NCI-H2081 (cell line): ENCODE results near the gene KLHL41.

Experiments
- DNase-seq, 2 experiments: peaks; one replicate each; lab custom pipeline; 2025; lab: John Stamatoyannopoulos, UW

KLHL41 gene

GRCh38 chr2:169509298-169509885 is at the start of gene KLHL41:
TSS of gene KLHL41 (plus strand) at chr2:169509702. CDS start at chr2:169509779, 77 bp downstream.
- peak in 1 of 2 experiments; percentile 78 for DNase-seq

GRCh38 chr2:169461143-169461542 is 48.4 kb upstream of the KLHL41 start:
- DNase-seq, result no peak

DNA sequence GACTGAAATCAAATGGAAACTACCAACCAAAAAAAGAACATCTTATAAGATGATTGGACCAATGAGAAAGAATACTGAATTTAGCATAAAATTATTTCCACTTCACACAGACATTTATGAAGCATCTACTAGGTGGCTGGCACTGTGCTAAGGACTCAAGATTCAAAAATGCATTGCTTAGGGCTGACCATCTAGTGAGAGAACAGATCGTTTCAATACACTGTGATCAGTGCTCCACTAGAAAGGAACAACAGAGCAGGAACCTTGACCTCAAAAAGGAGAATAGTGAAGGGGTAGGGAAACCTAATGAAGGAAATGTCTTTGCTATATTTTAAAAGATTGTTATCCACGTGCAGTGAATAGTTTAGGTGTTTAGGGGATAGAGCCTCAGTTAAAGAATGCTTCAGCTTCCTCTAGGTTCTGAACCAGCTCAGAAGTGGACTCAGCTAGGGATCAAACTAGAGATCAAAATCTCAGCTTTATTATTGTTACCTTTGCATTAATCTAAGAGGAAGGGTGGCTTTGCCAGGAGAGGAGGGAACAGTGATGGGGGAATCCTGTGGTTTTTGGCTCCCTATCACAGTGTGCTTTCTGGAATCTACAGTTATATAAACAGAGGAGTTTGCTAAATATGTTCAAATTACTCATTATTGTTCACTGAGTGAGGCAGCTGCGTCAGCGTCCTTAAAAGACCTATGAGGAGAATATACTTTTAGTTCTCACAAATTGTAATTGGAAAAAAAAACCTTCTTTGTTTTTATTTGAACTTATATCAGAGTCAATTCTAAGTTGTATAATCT is 46.4 kb upstream of the KLHL41 start:
- peak; percentile 75 to 91 for DNase-seq

- no peak for DNase-seq
Measured at GRCh38 chr2:169464466-169464865, 45.0 kb upstream of the KLHL41 start.

- peak; percentile 34 to 41 for DNase-seq
Measured at GRCh38 chr2:169464882-169465281, 44.6 kb upstream of the KLHL41 start.

GRCh38 chr2:169468841-169469240 is 40.7 kb upstream of the KLHL41 start:
- DNase-seq, result no peak

GRCh38 chr2:169469952-169470572 is 39.4 kb upstream of the KLHL41 start:
- no peak for DNase-seq

- DNase-seq, result no peak
Measured at GRCh38 chr2:169472249-169472648, 37.3 kb upstream of the KLHL41 start.

GRCh38 chr2:169476459-169476858 is 33.0 kb upstream of the KLHL41 start:
- no peak for DNase-seq

DNA sequence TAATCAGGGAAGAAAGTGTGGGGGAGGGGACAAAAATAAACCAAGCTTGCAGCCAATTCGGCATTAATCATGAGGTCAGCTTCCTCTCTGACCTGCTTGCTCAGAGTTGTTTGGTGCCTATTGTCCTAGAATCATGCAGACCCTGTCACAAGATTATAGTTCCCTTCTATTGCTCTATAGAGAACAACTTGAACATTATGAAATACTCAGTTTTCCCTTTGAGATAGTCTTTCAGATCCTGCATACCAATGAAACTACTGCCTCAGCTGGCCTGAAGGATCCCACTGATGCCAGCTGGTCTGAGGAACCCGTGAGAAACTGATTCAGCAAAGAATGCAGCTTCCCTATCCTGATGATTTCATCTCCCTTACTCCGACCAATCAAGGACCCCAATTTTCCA is 31.2 kb upstream of the KLHL41 start:
- no peak for DNase-seq

DNA sequence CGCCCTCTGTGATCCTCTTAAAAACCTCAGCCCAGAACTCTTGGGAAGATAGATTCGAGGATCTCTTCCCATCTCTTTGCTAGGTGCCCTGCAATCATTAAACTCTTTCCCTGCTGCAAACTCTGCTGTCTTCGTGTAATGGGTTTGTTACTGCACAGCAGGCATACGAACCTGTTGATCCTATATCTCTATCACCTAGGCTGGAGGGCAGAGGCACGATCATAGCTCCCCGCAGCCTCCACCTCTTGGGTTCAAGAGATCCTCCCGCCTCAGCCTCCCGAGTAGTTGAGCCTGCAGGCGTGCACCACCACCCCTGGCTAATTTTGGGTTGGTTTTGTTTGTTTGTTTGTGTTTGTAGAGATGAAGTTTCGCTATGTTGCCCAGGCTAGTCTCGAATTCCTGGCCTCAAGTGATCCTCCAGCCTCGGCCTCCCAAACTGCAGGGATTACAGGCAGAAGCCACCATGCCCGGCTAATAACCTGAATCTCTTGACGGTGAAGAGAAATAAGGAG is 30.7 kb upstream of the KLHL41 start:
- DNase-seq, result no peak

GRCh38 chr2:169479257-169480078 is 30.0 kb upstream of the KLHL41 start, which contains the start of gene BBS5:
TSS of gene BBS5 (plus strand) at chr2:169479494. CDS start at chr2:169479554, 60 bp downstream.
- peak; percentile 77 to 82 for DNase-seq

GRCh38 chr2:169480079-169480465 is 29.4 kb upstream of the KLHL41 start:
- no peak for DNase-seq

DNA sequence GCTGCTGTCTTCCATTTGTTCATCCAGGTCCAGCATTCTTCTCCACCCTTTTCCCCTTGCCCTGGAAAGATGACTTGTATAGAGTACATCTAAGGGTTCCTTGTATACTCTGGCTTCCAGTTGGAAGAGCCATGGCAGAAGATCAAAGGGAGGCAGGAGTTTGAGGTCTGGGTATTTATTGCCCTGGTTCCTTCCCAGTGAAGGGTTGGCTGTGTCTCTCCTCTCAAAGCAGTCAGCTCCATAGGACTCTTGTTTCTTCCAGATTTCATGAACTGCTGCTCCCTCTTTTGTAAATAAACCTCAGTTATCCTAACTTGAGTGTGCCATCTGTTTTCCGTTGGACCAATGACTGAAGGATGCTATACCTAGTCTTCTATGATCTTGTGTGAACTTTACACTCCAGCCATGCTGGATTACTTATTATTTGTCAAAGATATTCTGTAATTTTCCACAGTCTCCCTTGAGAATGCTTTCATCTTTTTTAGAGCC is 23.8 kb upstream of the KLHL41 start:
- DNase-seq, result no peak

DNA sequence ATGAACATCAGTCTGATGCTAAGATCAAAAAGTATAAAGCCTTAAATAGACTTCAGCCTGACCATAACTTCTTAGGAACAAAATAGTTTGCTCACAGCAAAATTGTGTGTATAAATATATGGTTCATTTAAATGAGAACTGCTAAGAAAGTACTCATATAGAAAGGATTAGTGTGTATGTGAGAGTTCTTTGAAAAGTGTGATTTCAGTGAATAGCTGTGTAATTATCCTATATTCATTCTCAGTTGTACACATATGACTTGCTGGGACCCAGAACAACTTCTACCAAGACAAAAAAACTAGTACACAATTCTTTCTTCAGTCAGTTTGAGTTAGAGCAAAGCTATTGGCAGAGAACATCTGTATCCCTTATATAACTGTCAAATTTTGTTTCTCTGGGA is 23.0 kb upstream of the KLHL41 start:
- DNase-seq, result no peak

DNA sequence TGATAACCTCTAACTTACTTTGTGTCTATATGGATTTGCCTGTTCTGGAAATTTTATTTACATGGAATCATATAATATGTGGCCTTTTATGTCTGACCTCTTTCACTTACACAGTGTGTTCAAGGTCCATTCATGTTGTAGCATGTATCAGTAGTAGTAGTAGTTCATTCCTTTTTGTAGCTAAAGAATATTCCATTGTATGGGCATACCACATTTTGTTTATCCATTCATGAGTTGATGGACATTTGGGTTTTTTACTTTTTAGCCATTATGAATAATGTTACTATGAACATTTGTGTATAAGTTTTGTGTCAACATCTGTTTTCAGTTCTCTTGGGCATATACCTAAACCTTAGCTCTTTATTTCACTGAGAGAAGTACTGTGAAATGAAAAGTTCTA is 18.7 kb upstream of the KLHL41 start:
- no peak for DNase-seq

GRCh38 chr2:169491378-169491777 is 18.1 kb upstream of the KLHL41 start:
- no peak for DNase-seq

GRCh38 chr2:169493360-169493759 is 16.1 kb upstream of the KLHL41 start:
- DNase-seq, result no peak

DNA sequence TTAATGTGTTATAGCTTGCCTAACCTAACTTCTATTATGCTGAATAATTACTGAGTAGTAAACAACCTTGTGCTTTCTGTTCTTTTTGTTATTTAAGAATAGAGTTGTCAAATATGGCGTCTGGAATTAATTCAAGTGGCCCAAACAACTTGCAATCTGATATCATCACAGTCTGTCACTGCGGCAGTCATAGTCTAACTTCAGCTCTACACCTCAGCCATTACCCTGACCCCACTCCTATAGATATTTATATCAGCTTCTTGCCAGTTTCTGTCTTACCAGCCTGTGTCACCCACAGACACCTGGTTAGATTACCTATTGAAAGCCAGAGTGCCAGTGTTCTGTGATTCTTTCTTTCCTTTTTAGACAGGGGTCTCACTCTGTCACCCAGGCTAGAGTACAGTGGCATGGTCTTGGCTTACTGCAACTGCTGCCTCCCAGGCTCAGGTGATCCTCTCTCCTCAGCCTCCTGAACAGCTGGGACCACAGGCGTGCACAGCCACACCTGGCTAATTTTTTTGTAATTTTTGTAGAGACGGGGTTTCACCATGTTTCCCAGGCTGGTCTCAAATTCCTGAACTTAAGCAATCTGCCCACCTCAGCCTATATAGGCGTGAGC is 14.1 kb upstream of the KLHL41 start:
- DNase-seq, result no peak

DNA sequence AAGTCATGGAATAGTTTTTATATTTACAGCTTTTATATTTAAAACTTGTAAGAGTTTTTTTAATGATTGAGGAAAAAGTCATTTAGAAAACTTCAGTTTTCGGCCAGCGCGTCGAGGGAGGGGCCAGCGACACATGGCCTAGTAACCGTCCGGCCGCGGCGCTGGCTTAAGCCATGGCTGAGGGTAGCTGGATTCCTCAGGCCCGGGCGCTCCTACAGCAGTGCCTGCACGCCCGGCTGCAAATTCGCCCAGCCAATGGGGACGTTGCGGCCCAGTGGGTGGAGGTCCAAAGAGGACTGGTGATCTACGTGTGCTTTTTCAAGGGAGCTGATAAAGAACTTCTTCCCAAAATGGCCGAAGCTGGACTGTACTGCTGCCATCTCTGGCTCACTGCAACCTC is 4.9 kb upstream of the KLHL41 start:
- DNase-seq, result no peak

- peak; percentile 52 to 91 for DNase-seq
Measured at GRCh38 chr2:169507698-169508097, 1.8 kb upstream of the KLHL41 start.
